ENCODE data around the gene DYNC1LI2.
"Not testable (repeated sequence)": the region's sequence is repeated elsewhere in the genome, so short reads cannot be mapped to it uniquely, and the experiment has no call there.

The DYNC1LI2 gene

DNA sequence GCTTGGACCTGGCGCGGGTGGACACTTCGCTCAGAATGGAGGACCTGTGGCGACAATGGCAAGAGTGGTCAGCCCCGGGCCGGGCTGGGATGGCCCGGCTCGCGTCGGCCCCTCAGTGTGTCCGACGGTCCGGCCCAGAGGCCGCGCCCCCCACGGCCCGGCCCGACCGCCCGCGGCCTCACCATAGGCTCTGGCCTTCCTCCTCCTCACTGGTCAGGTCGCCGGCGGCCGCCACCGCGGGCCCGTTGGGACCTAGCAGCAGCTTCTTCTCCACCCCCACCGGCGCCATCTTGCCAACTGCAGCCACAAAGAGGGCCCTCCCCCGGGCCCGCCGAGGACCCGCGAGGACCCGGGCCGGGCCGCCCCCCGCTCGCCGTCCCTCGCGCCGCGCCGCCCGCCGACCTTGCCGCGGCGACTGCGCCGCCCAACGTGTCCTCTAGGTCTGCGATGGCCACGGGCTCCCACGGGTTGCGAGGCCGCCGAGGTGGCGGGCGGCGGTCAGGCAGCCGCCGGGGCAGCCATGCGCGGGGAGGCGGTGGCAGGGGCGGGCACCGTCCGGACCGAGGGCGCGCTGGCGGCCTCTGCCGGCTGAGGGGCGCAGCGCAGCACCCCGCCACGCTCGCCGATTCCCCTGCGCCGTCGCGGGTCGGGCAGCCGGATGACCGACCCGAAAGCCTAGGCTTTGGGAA lies at the start of gene DYNC1LI2:
TSS of gene DYNC1LI2 (minus strand) at position 307 of the 689 bp plus-strand sequence. CDS start at position 289, 18 bp downstream.
- DNase-seq (ENCODE audit: low read depth in 2 of 2, low spot score in 1 of 2) = peak; percentile 53 to 58

DNA sequence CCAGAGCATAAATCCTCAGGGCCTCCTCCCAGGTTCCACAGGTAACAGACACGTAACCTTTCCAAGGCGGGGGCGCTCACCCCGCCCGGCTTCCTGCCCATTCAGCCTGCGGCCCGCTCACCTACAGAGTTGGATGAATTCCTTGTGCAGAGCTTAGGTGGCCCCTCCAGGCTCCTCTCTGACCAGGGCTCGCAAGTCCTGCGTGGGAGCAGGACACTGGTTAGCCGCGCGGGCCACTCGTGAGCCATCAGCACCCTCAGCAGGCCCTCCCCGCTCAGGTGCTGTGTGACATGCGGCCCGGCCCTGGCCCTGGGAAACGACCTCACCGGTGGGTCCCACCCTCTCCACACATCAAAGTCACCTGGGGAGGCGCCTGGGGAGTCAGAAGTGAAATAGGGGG lies 49.4 kb upstream of the DYNC1LI2 start:
- no peak for DNase-seq (ENCODE audit: low read depth in 2 of 2, low spot score in 1 of 2)

DNA sequence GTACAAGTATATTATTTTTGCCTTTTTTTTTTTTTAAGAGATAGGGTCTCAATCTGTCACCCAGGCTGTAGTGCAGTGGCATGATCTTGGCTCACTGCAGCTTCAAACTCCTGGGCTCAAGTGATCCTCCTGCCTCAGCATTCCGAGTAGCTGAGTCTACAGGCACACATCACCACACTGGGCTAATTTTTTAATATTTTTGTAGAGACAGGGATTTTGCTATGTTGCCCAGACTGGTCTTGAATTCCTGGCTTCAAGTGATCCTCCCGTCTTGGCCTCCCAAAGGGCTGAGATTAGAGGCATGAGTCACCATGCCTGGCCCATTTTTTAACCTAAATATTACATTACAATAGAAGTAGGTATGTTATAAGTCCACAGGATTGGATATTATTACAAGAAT lies 46.8 kb upstream of the DYNC1LI2 start:
- no peak for DNase-seq (ENCODE audit: low read depth in 2 of 2, low spot score in 1 of 2)

DNA sequence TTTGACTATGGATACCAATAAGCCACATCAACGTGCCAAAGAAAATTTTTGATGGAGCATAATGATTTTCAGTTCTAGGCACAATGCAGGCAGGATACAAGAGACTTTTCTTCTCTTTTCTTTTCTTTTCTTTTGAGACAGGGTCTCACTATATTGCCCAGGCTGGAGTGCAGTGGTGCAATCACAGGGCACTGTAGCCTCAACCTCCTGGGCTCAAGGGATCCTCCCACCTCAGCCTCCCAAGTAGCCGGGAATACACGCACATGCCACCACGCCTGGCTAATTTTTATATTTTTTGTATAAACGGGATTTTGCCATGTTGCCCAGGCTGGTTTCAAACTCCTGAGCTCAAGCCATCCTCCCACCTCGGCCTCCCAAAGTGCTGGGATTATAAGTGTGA lies 42.6 kb upstream of the DYNC1LI2 start:
- not testable (repeated sequence) for DNase-seq (ENCODE audit: low read depth in 2 of 2, low spot score in 1 of 2)

DNA sequence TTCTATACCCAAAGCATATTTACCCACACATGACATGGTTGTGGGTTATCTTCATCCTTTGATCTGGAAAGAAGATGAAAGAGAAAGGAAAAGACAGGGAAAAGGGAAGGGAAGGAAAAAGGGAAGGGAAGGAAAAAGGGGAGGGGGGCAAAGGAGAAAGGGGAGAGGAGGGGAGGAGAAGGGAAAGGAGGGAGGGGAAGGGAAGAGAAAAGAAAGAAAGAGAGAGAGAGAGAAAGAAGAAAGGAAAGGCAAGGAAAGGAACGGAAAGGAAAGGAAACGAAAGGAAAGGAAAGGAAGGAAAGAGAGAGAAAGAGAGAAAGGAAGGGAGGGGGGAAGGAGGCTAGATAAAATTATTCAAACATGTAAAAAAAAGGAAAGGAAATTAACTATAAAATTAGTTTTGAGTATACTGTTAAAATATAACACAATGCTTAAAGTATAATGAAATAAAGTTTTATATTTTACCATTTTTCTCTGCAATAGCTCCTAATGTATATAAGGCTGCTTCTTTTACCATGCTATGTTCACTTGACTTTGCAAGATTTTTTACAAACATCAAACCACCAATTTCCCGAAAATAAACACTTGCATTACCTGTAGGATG lies 38.8 kb upstream of the DYNC1LI2 start:
- DNase-seq (ENCODE audit: low read depth in 2 of 2, low spot score in 1 of 2) = no peak

DNA sequence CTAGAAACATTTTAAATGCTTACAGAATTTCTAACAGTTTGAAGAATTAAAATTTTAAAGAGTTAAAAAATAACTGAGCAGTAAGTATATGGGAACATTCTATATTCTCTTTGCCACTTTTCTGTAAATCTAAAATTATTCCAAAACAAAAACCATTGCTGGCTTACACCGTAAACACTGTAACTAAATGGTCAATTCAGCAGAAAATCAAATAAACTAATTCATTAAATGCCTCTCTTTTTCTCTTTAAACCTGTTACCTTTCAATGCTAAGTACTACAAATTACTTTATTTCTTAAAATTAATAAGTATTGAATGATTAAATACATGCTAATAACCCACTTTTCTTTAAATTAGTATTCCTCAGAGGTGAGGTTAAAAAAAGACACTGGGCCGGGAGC lies 36.0 kb upstream of the DYNC1LI2 start:
- no peak for DNase-seq (ENCODE audit: low read depth in 2 of 2, low spot score in 1 of 2)

DNA sequence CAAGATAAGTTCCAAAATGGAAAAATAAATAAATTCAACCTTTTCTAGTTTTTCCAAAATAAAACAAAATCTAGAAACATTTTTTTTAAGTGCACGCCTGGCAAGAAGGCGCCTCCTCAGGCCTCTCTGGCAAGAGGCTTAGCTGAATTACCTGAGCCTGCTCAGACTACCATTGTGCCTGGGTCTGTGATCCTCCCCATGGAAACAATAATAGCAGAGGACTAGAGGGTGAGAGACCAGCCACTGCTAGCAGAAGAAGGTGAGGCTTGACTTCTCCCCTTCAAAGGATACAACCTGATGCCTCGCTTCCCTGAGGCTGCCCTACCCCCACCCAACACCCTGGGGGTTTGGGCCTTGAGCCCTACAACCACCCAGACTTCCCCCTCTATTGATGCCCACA lies 35.1 kb upstream of the DYNC1LI2 start:
- DNase-seq (ENCODE audit: low read depth in 2 of 2, low spot score in 1 of 2) = no peak

DNA sequence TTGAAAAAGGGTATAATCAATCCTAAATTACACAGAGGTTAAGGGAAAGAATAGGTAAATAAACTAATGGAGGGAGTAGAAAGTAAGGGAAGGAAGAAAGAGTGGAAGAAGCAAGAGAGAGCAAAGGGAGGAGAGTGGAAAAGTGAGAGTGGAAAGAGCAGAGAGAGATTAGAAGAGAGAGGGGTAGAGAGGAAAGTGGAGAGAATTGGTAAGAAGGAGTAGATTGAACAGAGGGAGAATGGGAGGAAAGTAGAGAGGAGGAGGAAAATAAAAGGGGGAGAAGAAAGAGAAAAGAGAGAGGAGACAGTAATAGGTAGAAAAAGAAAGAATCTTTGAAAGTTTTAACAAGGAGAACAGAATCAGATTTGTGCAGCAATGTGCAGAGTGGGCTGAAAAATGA lies 25.0 kb upstream of the DYNC1LI2 start:
- DNase-seq (ENCODE audit: low read depth in 2 of 2, low spot score in 1 of 2) = no peak

DNA sequence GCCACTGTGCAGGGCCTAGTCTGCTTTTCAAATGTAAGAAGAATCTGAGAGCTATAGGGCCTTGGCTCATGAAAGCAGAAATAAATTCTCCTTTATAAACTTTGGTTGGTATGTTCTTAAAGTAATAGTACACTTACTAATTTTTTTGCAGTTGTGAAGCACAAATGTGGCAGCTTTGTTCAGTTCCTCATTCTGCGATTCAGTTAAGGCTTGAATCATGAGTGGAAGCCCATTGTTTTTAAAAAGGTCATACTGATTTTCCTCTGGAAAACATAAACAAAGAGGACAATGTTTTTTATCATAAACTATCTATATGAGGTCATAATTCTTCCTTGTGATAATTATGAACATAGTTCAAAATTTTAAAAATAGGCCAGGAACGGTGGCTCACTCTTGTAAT lies 23.6 kb upstream of the DYNC1LI2 start:
- no peak for DNase-seq (ENCODE audit: low read depth in 2 of 2, low spot score in 1 of 2)

DNA sequence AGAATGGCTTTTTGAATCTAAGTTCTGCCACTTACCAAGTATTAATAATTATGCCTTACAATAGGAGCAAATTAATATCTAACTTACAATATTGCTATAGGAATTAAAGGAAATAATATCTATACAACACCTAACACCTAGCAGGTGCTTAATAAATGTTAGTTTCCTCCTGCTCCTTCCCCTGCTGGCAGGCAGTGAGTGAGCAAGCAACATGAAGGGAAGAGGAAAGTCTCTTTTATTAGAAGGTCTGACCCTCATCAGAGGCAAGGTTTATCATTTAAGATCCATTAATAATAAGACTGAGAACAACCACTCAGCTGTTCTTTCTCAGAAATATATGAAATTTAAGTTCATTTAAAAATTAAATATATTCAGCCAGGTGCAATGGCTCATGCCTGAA lies 6.7 kb upstream of the DYNC1LI2 start:
- no peak for DNase-seq (ENCODE audit: low read depth in 2 of 2, low spot score in 1 of 2)

DNA sequence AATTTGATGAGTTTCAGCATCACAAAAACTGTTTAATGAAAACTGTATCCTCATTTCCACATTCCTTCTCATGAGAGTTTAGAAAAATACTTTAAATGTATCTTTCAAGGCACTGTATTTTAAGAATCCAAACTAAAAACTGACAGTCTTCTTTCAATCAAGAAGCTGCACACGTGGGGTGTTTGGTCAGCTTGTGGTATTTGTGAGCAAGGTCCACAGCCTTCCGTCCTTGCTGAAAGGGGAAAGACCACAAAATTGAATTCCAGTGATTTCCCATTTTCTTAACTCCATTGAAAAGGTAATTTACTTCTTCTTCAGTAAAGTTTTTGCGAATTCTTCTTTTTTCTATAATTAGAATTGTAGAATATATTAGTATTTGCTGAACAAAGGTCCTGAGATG lies 3.4 kb upstream of the DYNC1LI2 start:
- DNase-seq (ENCODE audit: low read depth in 2 of 2, low spot score in 1 of 2) = no peak

DNA sequence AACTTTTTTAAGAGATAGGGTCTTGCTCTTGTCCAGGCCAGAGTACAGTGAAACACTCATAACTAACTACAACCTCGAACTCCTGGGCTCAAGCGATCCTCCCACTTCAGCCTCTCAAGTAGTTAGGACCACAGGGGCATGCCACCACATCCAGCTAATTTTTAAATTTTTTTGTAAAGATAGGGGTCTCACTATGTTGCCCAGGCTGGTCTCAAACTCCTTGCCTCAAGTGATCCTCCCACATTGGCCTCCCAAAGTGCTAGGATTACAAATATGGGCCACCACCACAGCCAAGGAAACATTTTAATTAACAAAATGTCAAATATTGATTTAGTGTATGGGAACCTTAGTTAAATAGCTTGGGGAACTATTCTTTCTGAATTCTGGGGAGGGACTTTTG lies 2.8 kb upstream of the DYNC1LI2 start:
- DNase-seq (ENCODE audit: low read depth in 2 of 2, low spot score in 1 of 2) = no peak

DNA sequence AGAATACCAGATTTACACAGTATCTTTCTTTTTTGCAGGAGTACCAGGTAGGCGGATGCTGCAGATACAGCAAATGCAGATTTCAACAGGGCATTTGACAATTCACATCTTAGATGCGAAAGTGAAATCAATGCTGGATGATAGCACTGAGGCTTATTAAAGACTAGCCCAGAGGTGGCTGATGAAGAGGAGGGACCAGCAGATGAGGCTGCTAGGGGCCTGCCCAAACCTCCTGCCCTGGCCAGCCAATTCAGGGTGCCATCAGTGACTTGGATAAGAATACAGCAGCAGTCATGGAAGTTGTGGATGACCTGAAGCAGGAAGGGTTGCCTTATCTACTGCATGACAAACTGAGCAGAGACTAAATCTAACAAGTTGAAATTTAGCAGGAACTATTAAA lies 1.5 kb upstream of the DYNC1LI2 start:
- no peak for DNase-seq (ENCODE audit: low read depth in 2 of 2, low spot score in 1 of 2)

DNA sequence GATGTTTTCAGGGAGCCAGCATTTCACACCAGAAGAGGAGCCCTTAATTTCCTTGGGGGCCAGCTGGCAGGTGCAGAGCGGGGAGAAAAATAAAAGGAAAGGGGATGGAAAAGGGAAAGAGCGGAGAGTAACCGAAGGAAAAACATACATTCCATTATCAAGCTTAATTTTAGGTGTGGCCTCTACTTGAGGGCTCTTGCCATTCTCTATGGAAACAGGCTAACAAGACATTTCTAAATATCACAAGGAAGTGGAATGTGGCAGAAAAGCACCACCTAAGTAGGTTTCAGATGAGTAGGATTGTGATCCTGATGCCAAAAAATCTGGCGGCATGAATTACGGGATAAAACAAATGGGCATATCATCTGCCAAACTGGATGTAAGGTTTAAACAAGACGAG lies 970 bp upstream of the DYNC1LI2 start:
- DNase-seq (ENCODE audit: low read depth in 2 of 2, low spot score in 1 of 2) = no peak

DNA sequence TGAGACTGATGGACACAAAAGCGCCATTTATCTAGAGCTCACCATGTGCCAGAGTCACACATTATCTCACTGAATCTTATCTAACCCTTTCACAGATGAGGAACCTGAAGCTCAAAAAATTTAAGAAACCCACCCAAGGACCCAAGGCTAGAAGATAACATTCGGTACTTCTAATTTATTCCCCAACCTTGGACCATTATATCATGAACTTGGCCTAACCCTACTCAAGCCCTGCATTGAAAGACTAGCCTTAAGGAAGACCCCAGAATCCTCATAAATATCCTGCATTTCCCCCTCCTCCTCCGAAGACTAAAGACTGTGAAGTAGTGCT lies 548 bp upstream of the DYNC1LI2 start:
- no peak for DNase-seq (ENCODE audit: low read depth in 2 of 2, low spot score in 1 of 2)

DNA sequence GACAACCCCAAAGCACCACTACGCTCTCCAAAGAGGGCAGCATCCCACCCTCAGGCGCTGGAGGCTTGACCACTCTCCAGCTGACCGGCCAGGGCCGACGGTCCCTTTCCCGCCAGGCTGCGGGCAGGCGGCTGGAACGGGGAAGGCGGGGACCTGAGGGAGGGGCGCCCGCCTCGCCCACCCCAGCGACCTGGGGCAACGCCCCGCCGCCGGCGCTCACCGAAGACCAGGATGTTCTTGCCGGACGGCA lies 431 bp downstream of the DYNC1LI2 start:
- no peak for DNase-seq (ENCODE audit: low read depth in 2 of 2, low spot score in 1 of 2)

DNA sequence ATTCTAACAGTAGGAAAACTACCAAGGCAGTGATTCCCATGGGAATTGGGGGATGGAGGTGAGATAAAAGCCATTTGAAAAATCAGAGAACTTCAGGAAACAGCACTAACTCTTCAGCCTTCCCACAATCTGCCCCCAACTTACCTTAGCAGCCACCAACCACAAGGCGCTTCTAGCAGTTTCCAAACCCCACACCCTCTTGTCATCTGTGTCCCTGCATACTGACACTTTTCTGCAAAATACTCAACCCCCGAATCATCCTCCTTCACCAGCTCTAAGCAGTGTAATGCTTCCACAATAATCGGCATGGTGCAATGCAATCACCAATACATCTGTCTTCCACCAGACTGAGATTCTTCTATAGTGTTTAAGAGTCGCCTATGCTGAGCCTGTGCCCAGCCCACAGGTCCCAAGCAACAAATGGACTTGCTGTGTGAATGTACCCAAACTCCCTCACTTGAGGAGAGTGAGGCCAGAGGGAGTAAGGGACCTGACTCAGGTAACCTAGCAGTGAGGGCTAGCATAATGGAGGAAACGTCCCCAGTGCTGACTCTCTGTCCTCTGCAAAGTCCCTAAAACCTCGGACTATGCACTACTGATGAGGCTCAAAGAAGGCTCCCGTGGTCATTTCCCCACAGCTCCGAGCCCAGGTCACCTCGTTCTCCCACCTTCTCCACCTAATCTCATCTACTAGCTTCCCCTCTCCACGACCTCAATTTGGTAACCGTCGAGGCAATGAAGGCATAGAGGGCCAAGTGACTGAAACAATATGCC lies 943 bp downstream of the DYNC1LI2 start:
- no peak for DNase-seq (ENCODE audit: low read depth in 2 of 2, low spot score in 1 of 2)

DNA sequence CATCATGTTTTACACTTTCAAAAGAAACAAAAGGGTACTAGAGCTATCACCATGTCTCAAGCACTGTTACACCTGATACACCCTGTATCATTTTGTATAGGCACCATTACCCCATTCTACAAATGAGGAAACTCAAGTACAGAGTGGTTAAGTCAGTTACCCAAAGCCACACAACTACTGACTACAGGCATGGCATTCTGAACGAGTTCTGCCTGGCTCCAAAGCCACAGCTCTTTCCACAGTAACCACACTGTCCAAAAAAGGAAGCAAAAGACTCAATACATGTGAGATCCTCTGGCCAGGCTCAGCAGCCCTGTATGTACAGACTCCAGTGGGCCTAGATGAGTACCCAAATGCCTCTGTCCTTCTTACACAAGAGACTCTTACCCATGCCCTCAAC lies 4.7 kb downstream of the DYNC1LI2 start:
- no peak for DNase-seq (ENCODE audit: low read depth in 2 of 2, low spot score in 1 of 2)

DNA sequence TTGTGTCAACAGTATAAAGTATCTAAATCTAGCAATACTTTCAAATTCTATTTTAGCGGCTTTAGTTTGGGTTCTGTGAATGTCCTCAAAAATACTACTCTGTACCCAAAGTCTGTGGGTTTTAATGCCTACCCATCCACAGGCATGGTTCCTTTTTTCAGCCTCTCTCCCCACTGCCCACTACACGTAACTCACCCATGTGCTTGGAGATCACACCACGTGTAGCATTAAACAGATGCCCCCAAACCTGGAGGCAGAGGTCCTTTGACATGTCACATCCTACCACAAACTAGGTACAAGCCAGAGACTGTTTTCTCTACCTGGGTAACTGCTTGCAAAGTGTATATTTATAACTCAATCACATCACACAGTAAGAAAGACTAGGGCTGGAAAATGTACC lies 5.4 kb downstream of the DYNC1LI2 start:
- no peak for DNase-seq (ENCODE audit: low read depth in 2 of 2, low spot score in 1 of 2)

DNA sequence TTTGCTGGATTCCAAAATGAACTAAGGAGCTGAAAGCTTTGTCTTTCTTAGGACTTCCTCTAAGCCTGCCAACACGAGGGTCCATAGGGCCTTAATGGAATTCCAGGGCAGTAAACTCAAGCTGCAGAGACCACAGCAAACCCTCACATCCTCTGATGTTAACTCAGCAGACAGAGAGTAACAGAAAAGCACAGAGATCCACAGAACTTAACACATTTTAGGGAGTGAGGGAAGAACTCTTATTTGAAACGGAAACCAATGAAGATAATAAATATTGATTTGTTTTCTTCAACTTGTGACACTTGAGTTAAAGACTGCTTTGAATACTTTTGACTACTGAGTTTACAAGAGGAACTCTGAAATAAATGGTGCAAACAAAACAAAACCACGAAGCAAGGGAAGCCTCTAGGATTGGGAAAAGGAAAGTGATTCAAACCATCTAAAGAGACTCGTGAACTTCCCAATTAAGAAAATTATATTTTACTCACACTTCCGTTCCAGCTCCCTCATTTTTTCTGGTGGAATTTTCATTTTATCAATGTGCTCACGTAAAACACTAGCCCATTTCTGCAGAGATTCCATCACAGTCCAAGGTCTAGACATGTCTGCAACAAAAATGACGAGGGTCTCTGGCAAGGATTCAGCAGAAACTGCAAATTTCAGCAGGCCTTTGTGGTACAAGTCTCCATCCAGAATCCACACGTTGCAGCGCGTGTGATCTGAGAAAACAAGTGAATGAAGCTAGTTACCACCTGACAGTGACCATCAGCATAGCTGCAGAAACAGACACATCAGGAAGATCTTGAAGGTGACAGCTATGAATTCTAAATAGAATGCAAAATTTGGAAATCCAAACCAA lies 9.2 kb downstream of the DYNC1LI2 start:
- DNase-seq (ENCODE audit: low read depth in 2 of 2, low spot score in 1 of 2) = no peak

DNA sequence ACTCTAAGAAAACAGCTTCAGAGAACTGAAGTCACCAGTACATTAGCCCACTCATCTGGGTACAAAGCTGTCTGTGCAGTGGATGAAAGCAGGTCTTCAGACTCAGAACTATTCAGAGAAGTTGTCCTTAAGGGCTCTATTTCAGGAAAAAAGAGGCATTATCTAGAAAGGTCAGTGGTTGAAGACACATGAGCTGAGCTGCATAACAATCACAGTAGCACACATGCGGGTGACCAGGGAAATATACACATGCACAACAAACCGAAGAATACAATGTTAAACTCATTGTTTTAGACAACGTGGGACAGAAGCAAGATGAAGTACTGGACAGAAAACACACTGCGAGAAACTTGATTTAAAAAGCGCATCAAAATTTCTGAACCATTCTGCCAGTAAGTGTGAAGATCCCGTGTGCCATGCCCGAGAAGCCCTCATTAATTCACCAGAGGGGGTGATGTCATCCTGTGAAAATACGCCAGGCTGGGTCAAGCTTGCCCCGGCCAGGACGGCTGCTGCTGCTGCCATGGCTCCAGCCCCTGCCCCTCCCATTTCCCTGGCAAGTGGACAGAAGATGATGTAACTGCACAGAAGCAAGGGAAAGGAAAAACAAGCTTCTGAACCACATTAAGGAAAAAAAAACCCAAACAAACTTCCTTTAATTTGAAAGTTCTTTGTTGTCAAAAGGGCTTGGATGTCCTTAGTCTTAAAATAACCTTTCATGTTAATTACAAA lies 10.1 kb downstream of the DYNC1LI2 start:
- no peak for DNase-seq (ENCODE audit: low read depth in 2 of 2, low spot score in 1 of 2)
